SW 1271 (cell line): ENCODE measurements around the gene SLC19A1.

Experiments used
- DNase-seq, 2 experiments: peaks; one replicate each; lab custom pipeline; 2025; lab: John Stamatoyannopoulos, UW

SLC19A1 gene

GRCh38 chr21:45493401-45494001 is 48.7 kb downstream of the SLC19A1 start:
- DNase-seq = no peak

- no peak for DNase-seq
These were observed 49.5 kb downstream of the SLC19A1 start for GRCh38 chr21:45492765-45493164.

- DNase-seq = no peak
These were observed 50.6 kb downstream of the SLC19A1 start for GRCh38 chr21:45491623-45492022.

GRCh38 chr21:45491056-45491455 is 51.2 kb downstream of the SLC19A1 start:
- no peak for DNase-seq

- no peak for DNase-seq
These were observed 52.0 kb downstream of the SLC19A1 start for GRCh38 chr21:45490049-45490731.

- DNase-seq = no peak
These were observed 52.6 kb downstream of the SLC19A1 start for GRCh38 chr21:45489722-45489982.

GRCh38 chr21:45488931-45489721 is 53.1 kb downstream of the SLC19A1 start:
- no peak for DNase-seq

GRCh38 chr21:45487891-45488600 is 54.2 kb downstream of the SLC19A1 start:
- no peak for DNase-seq

- DNase-seq = no peak
These were observed 55.0 kb downstream of the SLC19A1 start for GRCh38 chr21:45487161-45487806.

- DNase-seq = no peak
These were observed 55.6 kb downstream of the SLC19A1 start for GRCh38 chr21:45486443-45487160.

- DNase-seq = no peak
These were observed 56.4 kb downstream of the SLC19A1 start for GRCh38 chr21:45485686-45486442.

GRCh38 chr21:45484318-45484717 is 57.9 kb downstream of the SLC19A1 start:
- no peak for DNase-seq

- DNase-seq = no peak
These were observed 59.1 kb downstream of the SLC19A1 start for GRCh38 chr21:45482899-45483821.

GRCh38 chr21:45481977-45482898 is 60.0 kb downstream of the SLC19A1 start:
- no peak for DNase-seq

GRCh38 chr21:45481566-45481965 is 60.7 kb downstream of the SLC19A1 start:
- DNase-seq = no peak

GRCh38 chr21:45480701-45481500 is 61.3 kb downstream of the SLC19A1 start:
- DNase-seq = no peak
